ENCODE measurements around the gene FRS3.

FRS3 gene

GRCh38 chr6:41732149-41732548 is 47.6 kb downstream of the FRS3 start:
- in situ Hi-C loops (cut with HindIII; ENCODE audit: low sequenced_read_pairs), result no loop called here

GRCh38 chr6:41731561-41732086 is 48.1 kb downstream of the FRS3 start:
- in situ Hi-C loops (cut with HindIII; ENCODE audit: low sequenced_read_pairs), result no loop called here

GRCh38 chr6:41730531-41731436 is 48.9 kb downstream of the FRS3 start:
- in situ Hi-C loops (cut with HindIII; ENCODE audit: low sequenced_read_pairs), result no loop called here

- in situ Hi-C loops (cut with HindIII; ENCODE audit: low sequenced_read_pairs), result no loop called here
These were observed 50.1 kb downstream of the FRS3 start for GRCh38 chr6:41729624-41730023.

- in situ Hi-C loops (cut with HindIII; ENCODE audit: low sequenced_read_pairs), result no loop called here
These were observed 50.7 kb downstream of the FRS3 start for GRCh38 chr6:41728954-41729353.

GRCh38 chr6:41728073-41728936 is 51.4 kb downstream of the FRS3 start:
- in situ Hi-C loops (cut with HindIII; ENCODE audit: low sequenced_read_pairs), result no loop called here

- in situ Hi-C loops (cut with HindIII; ENCODE audit: low sequenced_read_pairs), result no loop called here
These were observed 52.0 kb downstream of the FRS3 start for GRCh38 chr6:41727705-41728072.

- in situ Hi-C loops (cut with HindIII; ENCODE audit: low sequenced_read_pairs), result no loop called here
These were observed 52.8 kb downstream of the FRS3 start for GRCh38 chr6:41726876-41727275.

GRCh38 chr6:41724586-41725501 is 54.9 kb downstream of the FRS3 start:
- in situ Hi-C loops (cut with HindIII; ENCODE audit: low sequenced_read_pairs), result no loop called here

- in situ Hi-C loops (cut with HindIII; ENCODE audit: low sequenced_read_pairs), result no loop called here
These were observed 55.5 kb downstream of the FRS3 start for GRCh38 chr6:41724228-41724580.

- in situ Hi-C loops (cut with HindIII; ENCODE audit: low sequenced_read_pairs), result no loop called here
These were observed 56.0 kb downstream of the FRS3 start for GRCh38 chr6:41723530-41724227.

- in situ Hi-C loops (cut with HindIII; ENCODE audit: low sequenced_read_pairs), result no loop called here
These were observed 56.7 kb downstream of the FRS3 start for GRCh38 chr6:41722969-41723529.

GRCh38 chr6:41721414-41721813 is 58.3 kb downstream of the FRS3 start:
- in situ Hi-C loops (cut with HindIII; ENCODE audit: low sequenced_read_pairs), result no loop called here

GRCh38 chr6:41720783-41721182 is 58.9 kb downstream of the FRS3 start:
- in situ Hi-C loops (cut with HindIII; ENCODE audit: low sequenced_read_pairs), result no loop called here

- in situ Hi-C loops (cut with HindIII; ENCODE audit: low sequenced_read_pairs), result no loop called here
These were observed 59.5 kb downstream of the FRS3 start for GRCh38 chr6:41720262-41720620.

Measured in endothelial cell of hepatic sinusoid (primary cell).